ENCODE results near the gene HINT1.

The HINT1 gene

GRCh38 chr5:131209506-131210150, 44.6 kb upstream of the HINT1 start:
- no peaks in the 10 kb centered on the region for H3K27me3 ChIP-seq (replicated peaks; ENCODE audit: control insufficient read depth, insufficient read depth, low read length)
- H3K4me3 ChIP-seq (replicated peaks; ENCODE audit: low read depth, low read length), result peak overlapping the region; percentile 59
- peak; percentile 81 for DNase-seq (ENCODE audit: extremely low read depth, insufficient read length)
- H3K36me3 ChIP-seq (ENCODE audit: control insufficient read depth, insufficient read depth, low read length), result no peaks in the 10 kb centered on the region
- no peak for TF ChIP-seq CTCF (IDR thresholded peaks at IDR 0.05; ENCODE audit: insufficient read depth, low read length, poor library complexity, severe bottlenecking)

GRCh38 chr5:131209175-131209505, 44.1 kb upstream of the HINT1 start:
- TF ChIP-seq CTCF (IDR thresholded peaks at IDR 0.05; ENCODE audit: insufficient read depth, low read length, poor library complexity, severe bottlenecking), result no peak
- Histone ChIP-seq H3K4me3 (replicated peaks; ENCODE audit: low read depth, low read length) (no peak overlapping the region; the same call in 1 of the 2 replicates), H3K36me3 (ENCODE audit: control insufficient read depth, insufficient read depth, low read length) (no peaks in the 10 kb centered on the region), H3K27me3 (replicated peaks; ENCODE audit: control insufficient read depth, insufficient read depth, low read length) (no peaks in the 10 kb centered on the region)
- no peak for DNase-seq (ENCODE audit: extremely low read depth, insufficient read length)

GRCh38 chr5:131206772-131207171, 41.7 kb upstream of the HINT1 start:
- H3K4me3 ChIP-seq (replicated peaks; ENCODE audit: low read depth, low read length), result no peak overlapping the region
- DNase-seq (ENCODE audit: extremely low read depth, insufficient read length), result no peak
- TF ChIP-seq CTCF (IDR thresholded peaks at IDR 0.05; ENCODE audit: insufficient read depth, low read length, poor library complexity, severe bottlenecking), result no peak
- no peaks in the 10 kb centered on the region for H3K27me3 ChIP-seq (replicated peaks; ENCODE audit: control insufficient read depth, insufficient read depth, low read length)
- no peaks in the 10 kb centered on the region for H3K36me3 ChIP-seq (ENCODE audit: control insufficient read depth, insufficient read depth, low read length)

GRCh38 chr5:131206061-131206460, 41.0 kb upstream of the HINT1 start:
- no peak for TF ChIP-seq CTCF (IDR thresholded peaks at IDR 0.05; ENCODE audit: insufficient read depth, low read length, poor library complexity, severe bottlenecking)
- DNase-seq (ENCODE audit: extremely low read depth, insufficient read length), result no peak
- H3K27me3 ChIP-seq (replicated peaks; ENCODE audit: control insufficient read depth, insufficient read depth, low read length), result no peaks in the 10 kb centered on the region
- no peaks in the 10 kb centered on the region for H3K36me3 ChIP-seq (ENCODE audit: control insufficient read depth, insufficient read depth, low read length)
- H3K4me3 ChIP-seq (replicated peaks; ENCODE audit: low read depth, low read length), result no peak overlapping the region

GRCh38 chr5:131204964-131205363, 39.9 kb upstream of the HINT1 start:
- DNase-seq (ENCODE audit: extremely low read depth, insufficient read length), result no peak
- no peak overlapping the region for H3K4me3 ChIP-seq (replicated peaks; ENCODE audit: low read depth, low read length)
- H3K36me3 ChIP-seq (ENCODE audit: control insufficient read depth, insufficient read depth, low read length), result no peaks in the 10 kb centered on the region
- no peak for TF ChIP-seq CTCF (IDR thresholded peaks at IDR 0.05; ENCODE audit: insufficient read depth, low read length, poor library complexity, severe bottlenecking)
- H3K27me3 ChIP-seq (replicated peaks; ENCODE audit: control insufficient read depth, insufficient read depth, low read length), result no peaks in the 10 kb centered on the region

- TF ChIP-seq CTCF (IDR thresholded peaks at IDR 0.05; ENCODE audit: insufficient read depth, low read length, poor library complexity, severe bottlenecking), result no peak
- H3K36me3 ChIP-seq (ENCODE audit: control insufficient read depth, insufficient read depth, low read length), result no peaks in the 10 kb centered on the region
- no peak for DNase-seq (ENCODE audit: extremely low read depth, insufficient read length)
- no peak overlapping the region for H3K4me3 ChIP-seq (replicated peaks; ENCODE audit: low read depth, low read length)
- H3K27me3 ChIP-seq (replicated peaks; ENCODE audit: control insufficient read depth, insufficient read depth, low read length), result no peaks in the 10 kb centered on the region
Measured at GRCh38 chr5:131200560-131200959, 35.5 kb upstream of the HINT1 start.

Measured in GM06990 (cell line).